Endothelial cell of umbilical vein (primary cell): ENCODE results near the gene KRT38. TPM values are rescaled to one million over a fixed set of nuclear protein-coding genes. Genes with fewer than 3 reads are reported as not detected.

Source experiments
- BruUV-seq: library from RNA; stranded (reverse); fragments of 400-500 nt; replicated peaks from 2 replicates; lab custom pipeline; 2021; lab: Mats Ljungman, UMichigan
- CTCF ChIA-PET: fragments of 300-600, 350-600 bp; sonication (Branson Sonifier 250); formaldehyde crosslinking; loops from one replicate; lab custom pipeline; 2021; ENCODE audit warnings: antibody characterized with exemption, inconsistent platforms; lab: Charles Lee
- POLR2A ChIA-PET: fragments of 300-600, 350-600 bp; sonication (Branson Sonifier 250); formaldehyde crosslinking; loops from one replicate; lab custom pipeline; 2021; ENCODE audit warnings: antibody characterized with exemption, inconsistent platforms; lab: Charles Lee
- DNase-seq: peaks from one replicate; pipeline ENCODE4 v3.0.0-alpha.2; 2011; ENCODE audit warnings: low read depth, low spot score
- FAIRE-seq: peaks from 2 replicates; lab custom pipeline; 2011; peaks lifted over from hg19 to GRCh38; lab: Jason Lieb, UNC
- H2AFZ ChIP-seq: 2 replicates; pipeline ENCODE4 v1.6.0; 2012; ENCODE audit warnings: low read depth, low read length, control low read depth, inconsistent platforms
- H3K27ac ChIP-seq: 2 replicates; pipeline ENCODE4 v1.5.1; 2011; ENCODE audit warnings: low read depth, mild to moderate bottlenecking, control low read depth, low read length, moderate library complexity; ENCODE audit not compliant: insufficient read depth
- H3K27me3 ChIP-seq, 2 experiments: 2 replicates each; pipeline versions ENCODE4 v1.6.0 to v1.6.1; 2011; ENCODE audit warnings: low read length in 2 of 2, mixed read lengths in 1 of 2; ENCODE audit not compliant: control insufficient read depth in 2 of 2, insufficient read depth in 2 of 2
- H3K36me3 ChIP-seq, 2 experiments: 2 replicates in 1 of 2; 3 replicates in 1 of 2; pipeline ENCODE4 v1.5.1; 2011; ENCODE audit warnings: low read length in 2 of 2, mild to moderate bottlenecking in 1 of 2, moderate library complexity in 1 of 2; ENCODE audit not compliant: control insufficient read depth in 2 of 2, insufficient read depth in 2 of 2; ENCODE audit errors: extremely low read depth in 1 of 2
- H3K4me1 ChIP-seq: 3 replicates; pipeline ENCODE4 v1.5.1; 2011; ENCODE audit warnings: mild to moderate bottlenecking, low read length; ENCODE audit not compliant: control insufficient read depth, insufficient read depth; ENCODE audit errors: extremely low read depth
- H3K4me2 ChIP-seq: 2 replicates; pipeline ENCODE4 v1.6.1; 2011; ENCODE audit warnings: low read length, control low read depth, mixed read lengths; ENCODE audit not compliant: insufficient read depth
- H3K4me3 ChIP-seq, 3 experiments: fragments of 200-600 bp in 1 of 3; sonication (generic), shearing (Covaris generic) in 1 of 3; replicated peaks in 1 of 3; 2 replicates each; pipeline ENCODE4 v1.5.1; 2011 to 2016; ENCODE audit warnings: control low read depth in 3 of 3, low read length in 3 of 3, mild to moderate bottlenecking in 2 of 3, inconsistent platforms in 1 of 3, low read depth in 1 of 3, moderate library complexity in 1 of 3; ENCODE audit not compliant: insufficient read depth in 1 of 3
- H3K79me2 ChIP-seq: 2 replicates; pipeline ENCODE4 v1.6.0; 2012; ENCODE audit warnings: low read length, inconsistent platforms; ENCODE audit not compliant: control insufficient read depth, insufficient read depth
- H3K9ac ChIP-seq: replicated peaks from 2 replicates; pipeline ENCODE3; 2011; ENCODE audit warnings: low read length, control low read depth; ENCODE audit not compliant: insufficient read depth; ENCODE audit errors: extremely low read depth
- H3K9me1 ChIP-seq: replicated peaks from 3 replicates; pipeline ENCODE4 v1.6.0; 2011; ENCODE audit warnings: mild to moderate bottlenecking, low read length; ENCODE audit not compliant: control insufficient read depth, insufficient read depth; ENCODE audit errors: extremely low read depth
- H3K9me3 ChIP-seq: replicated peaks from 2 replicates; pipeline ENCODE4 v1.5.1; 2012; ENCODE audit warnings: low read length, inconsistent platforms; ENCODE audit not compliant: control insufficient read depth, insufficient read depth
- H4K20me1 ChIP-seq: replicated peaks from 2 replicates; pipeline ENCODE3; 2011; ENCODE audit warnings: mild to moderate bottlenecking, low read length; ENCODE audit not compliant: control insufficient read depth, insufficient read depth; ENCODE audit errors: extremely low read depth
- CTCF ChIP-seq, 2 donors: IDR thresholded peaks; 1 replicate in 1 of 2; 2 replicates in 1 of 2; pipeline ENCODE4 v1.5.1; 2011; ENCODE audit warnings: low read length in 2 of 2, mild to moderate bottlenecking in 2 of 2, moderate library complexity in 2 of 2, control low read depth in 1 of 2, inconsistent platforms in 1 of 2, low read depth in 1 of 2; ENCODE audit not compliant: insufficient read depth in 1 of 2; ENCODE audit errors: extremely low read depth in 1 of 2
- EZH2 ChIP-seq: IDR thresholded peaks from 2 replicates; pipeline ENCODE4 v1.6.1; 2012; ENCODE audit warnings: borderline replicate concordance, low read depth, mild to moderate bottlenecking, moderate library complexity, low read length, inconsistent platforms; ENCODE audit not compliant: severe bottlenecking
- FOS ChIP-seq: IDR thresholded peaks from 2 replicates; pipeline ENCODE4 v1.6.1; 2011; ENCODE audit warnings: mild to moderate bottlenecking, low read length, moderate library complexity, borderline replicate concordance; ENCODE audit not compliant: insufficient read depth
- GATA2 ChIP-seq: IDR thresholded peaks from 2 replicates; pipeline ENCODE4 v1.7.0; 2011; ENCODE audit warnings: low read depth, mild to moderate bottlenecking, moderate library complexity, mixed read lengths, low read length; ENCODE audit not compliant: insufficient read length, insufficient read depth
- JUN ChIP-seq: IDR thresholded peaks from 2 replicates; pipeline ENCODE4 v1.6.1; 2011; ENCODE audit warnings: borderline replicate concordance, low read depth; ENCODE audit not compliant: insufficient read length, insufficient read depth
- MAX ChIP-seq: IDR thresholded peaks from 2 replicates; pipeline ENCODE4 v1.6.1; 2011; ENCODE audit not compliant: insufficient read depth, insufficient read length
- MYC ChIP-seq: IDR thresholded peaks from one replicate; pipeline ENCODE4 v1.6.1; 2011; ENCODE audit warnings: mild to moderate bottlenecking, low read depth, low read length
- POLR2A ChIP-seq: IDR thresholded peaks from 2 replicates; pipeline ENCODE4 v1.6.1; 2012; ENCODE audit warnings: low read depth, mild to moderate bottlenecking, control low read depth, low read length
- POLR2AphosphoS5 ChIP-seq: IDR thresholded peaks from 2 replicates; pipeline ENCODE4 v1.6.1; 2012; ENCODE audit warnings: low read depth, mild to moderate bottlenecking, control low read depth, low read length, moderate library complexity; ENCODE audit not compliant: insufficient read depth
- dilution Hi-C: fragments of 300-500 bp; cut with MboI; formaldehyde crosslinking; loops from one replicate; pipeline ENCODE4 v1.15.0; 2019; ENCODE audit warnings: low sequenced_read_pairs; ENCODE audit not compliant: extremely low pct_ligation_motif_present
- intact Hi-C: fragments of 100-400 bp; cut with micrococcal nuclease; formaldehyde crosslinking; loops from one replicate; pipeline ENCODE4 v1.10.0; 2022
- polyA plus RNA-seq, 4 experiments: library from polyadenylated mRNA; depleted of rRNA in 3 of 4; stranded (reverse) in 3 of 4; unstranded in 1 of 4; fragments of >200 nt; gene quantifications; 2 replicates each; pipeline versions ENCODE4 v1.2.1 to v1.2.3, GENCODE V29; 2011 to 2012; ENCODE audit warnings: missing spikeins in 1 of 4
- total RNA-seq: library from RNA; stranded (reverse); gene quantifications from 2 replicates; pipeline ENCODE4 v1.2.3, GENCODE V29; 2021

The KRT38 gene
- total and polyA plus RNA-seq, 2 donors (not counting 3 experiments of a cell fraction or from before 2014, with no cell fraction given): not detected

DNA sequence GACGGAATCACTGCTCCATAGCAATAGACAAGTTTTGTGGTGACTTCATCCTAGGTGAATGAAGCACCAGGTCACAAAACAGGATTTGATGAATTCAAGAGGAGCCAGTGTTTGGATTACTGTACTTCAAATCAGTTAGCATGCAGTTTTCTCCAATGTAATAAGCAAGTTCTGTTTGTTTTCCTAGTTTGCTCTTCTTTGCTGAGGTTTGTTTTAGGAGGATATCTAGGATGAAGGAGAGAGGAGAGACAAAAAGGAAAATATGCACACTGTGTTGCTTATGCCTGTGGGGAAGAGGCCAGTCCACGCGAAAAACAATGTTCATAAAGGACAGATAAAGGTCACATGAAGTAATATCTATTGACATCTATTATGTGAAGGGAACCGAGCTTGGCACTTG, 25.4 kb downstream of the KRT38 start:
- POLR2A ChIA-PET: no interaction called here
- no TSS peak for BruUV-seq
- H3K36me3 ChIP-seq: no peaks in the 10 kb centered on the region
- no peaks in the 10 kb centered on the region for H3K9me3 ChIP-seq
- H2AFZ ChIP-seq: no peak overlapping the region
- H3K27ac ChIP-seq: no peak overlapping the region
- H3K4me3 ChIP-seq: no peak overlapping the region
- no peak for FAIRE-seq
- CTCF ChIA-PET: interaction anchor here (1.3 kb wide), 1 partner anchor 133 kb away, joined by 5 read pairs; no protein-coding TSS in a partner anchor
- no peak for DNase-seq
- H3K9ac ChIP-seq: no peak overlapping the region
- TF ChIP-seq EZH2 (no peak), JUN (no peak), FOS (no peak), CTCF (IDR thresholded peaks at IDR 0.05; ENCODE audit: extremely low read depth in 1 of 2, insufficient read depth in 1 of 2, low read depth in 1 of 2, low read length in 2 of 2) (no peak), POLR2A (no peak), POLR2AphosphoS5 (no peak), GATA2 (no peak), MYC (no peak), MAX (no peak)
- no peaks in the 10 kb centered on the region for H3K79me2 ChIP-seq
- dilution Hi-C loops (no loop called here), intact Hi-C loops (no loop called here)
- H3K27me3 ChIP-seq: peaks cover 0 to 4% of the 10 kb centered on the region in 2 experiments
- H3K4me2 ChIP-seq: no peak overlapping the region
- H3K9me1 ChIP-seq: no peaks in the 10 kb centered on the region
- no peaks in the 10 kb centered on the region for H4K20me1 ChIP-seq
- H3K4me1 ChIP-seq: no peaks in the 10 kb centered on the region
